BE2C (cell line): ENCODE measurements around the gene ST6GALNAC2.

ENCODE experiments used
- DNase-seq: peaks from one replicate; pipeline ENCODE4 v3.0.0-alpha.2; 2020
- H3K27me3 ChIP-seq: fragments of 250-450 bp; sonication (Bioruptor Pico); 2 replicates; pipeline ENCODE4 v1.5.1; 2020; ENCODE audit warnings: mild to moderate bottlenecking
- H3K36me3 ChIP-seq: fragments of 250-450 bp; sonication (Bioruptor Pico); 2 replicates; pipeline ENCODE4 v1.5.1; 2020; ENCODE audit warnings: mild to moderate bottlenecking
- H3K4me1 ChIP-seq: fragments of 250-450 bp; sonication (Bioruptor Pico); 2 replicates; pipeline ENCODE4 v1.5.1; 2020
- H3K4me3 ChIP-seq: 2 replicates; pipeline ENCODE4 v1.5.1; 2011; ENCODE audit warnings: low read depth, low read length
- H3K9me3 ChIP-seq: fragments of 250-450 bp; sonication (Bioruptor Pico); 2 replicates; pipeline ENCODE4 v1.5.1; 2020
- CTCF ChIP-seq: IDR thresholded peaks from 2 replicates; pipeline ENCODE4 v1.5.1; 2012; ENCODE audit warnings: mild to moderate bottlenecking, low read depth, low read length

ST6GALNAC2 gene

GRCh38 chr17:76541739-76542454 lies 43.8 kb downstream of the ST6GALNAC2 start:
- Histone ChIP-seq H3K4me3 (peak overlapping the region; percentile 78; the same call in 1 of the 2 replicates), H3K27me3 (no peaks in the 10 kb centered on the region), H3K4me1 (peaks cover 43% of the 10 kb centered on the region), H3K9me3 (no peaks in the 10 kb centered on the region), H3K36me3 (peaks cover 5% of the 10 kb centered on the region)
- TF ChIP-seq CTCF = no peak
- no peak for DNase-seq

- Histone ChIP-seq H3K9me3 (no peaks in the 10 kb centered on the region), H3K36me3 (peaks cover 14% of the 10 kb centered on the region), H3K27me3 (no peaks in the 10 kb centered on the region), H3K4me1 (peaks cover 41% of the 10 kb centered on the region), H3K4me3 (peak overlapping the region; percentile 15; the same call in 1 of the 2 replicates)
- DNase-seq = peak; percentile 98
- no peak for TF ChIP-seq CTCF
Observed at GRCh38 chr17:76540381-76541300, 45.0 kb downstream of the ST6GALNAC2 start.

GRCh38 chr17:76539631-76540271 lies 45.9 kb downstream of the ST6GALNAC2 start, which contains the start of gene PRCD:
Gene PRCD, plus strand, starts transcription at chr17:76540044. Its CDS starts 98 bp downstream, at chr17:76540142.
- H3K4me1 ChIP-seq = peaks cover 45% of the 10 kb centered on the region
- TF ChIP-seq CTCF = peak; percentile 18; the same call in 1 of the 2 replicates
- peak within 1 kb of the TSS; percentile 84 for H3K4me3 ChIP-seq
- H3K9me3 ChIP-seq = no peaks in the 10 kb centered on the region
- no peaks in the 10 kb centered on the region for H3K27me3 ChIP-seq
- peaks cover 23% of the 10 kb centered on the region for H3K36me3 ChIP-seq
- no peak for DNase-seq

- Histone ChIP-seq H3K27me3 (no peaks in the 10 kb centered on the region), H3K4me3 (peak overlapping the region; percentile 84), H3K9me3 (no peaks in the 10 kb centered on the region), H3K36me3 (peaks cover 30% of the 10 kb centered on the region), H3K4me1 (peaks cover 45% of the 10 kb centered on the region)
- no peak for TF ChIP-seq CTCF
- no peak for DNase-seq
Observed at GRCh38 chr17:76538941-76539570, 46.6 kb downstream of the ST6GALNAC2 start.

GRCh38 chr17:76538281-76538931 lies 47.3 kb downstream of the ST6GALNAC2 start:
- TF ChIP-seq CTCF = no peak
- Histone ChIP-seq H3K27me3 (no peaks in the 10 kb centered on the region), H3K36me3 (peaks cover 36% of the 10 kb centered on the region), H3K4me1 (peaks cover 43% of the 10 kb centered on the region), H3K9me3 (no peaks in the 10 kb centered on the region), H3K4me3 (peak overlapping the region; percentile 84)
- no peak for DNase-seq
